ENCODE data around the gene HOXA3.

HOXA3 gene

DNA sequence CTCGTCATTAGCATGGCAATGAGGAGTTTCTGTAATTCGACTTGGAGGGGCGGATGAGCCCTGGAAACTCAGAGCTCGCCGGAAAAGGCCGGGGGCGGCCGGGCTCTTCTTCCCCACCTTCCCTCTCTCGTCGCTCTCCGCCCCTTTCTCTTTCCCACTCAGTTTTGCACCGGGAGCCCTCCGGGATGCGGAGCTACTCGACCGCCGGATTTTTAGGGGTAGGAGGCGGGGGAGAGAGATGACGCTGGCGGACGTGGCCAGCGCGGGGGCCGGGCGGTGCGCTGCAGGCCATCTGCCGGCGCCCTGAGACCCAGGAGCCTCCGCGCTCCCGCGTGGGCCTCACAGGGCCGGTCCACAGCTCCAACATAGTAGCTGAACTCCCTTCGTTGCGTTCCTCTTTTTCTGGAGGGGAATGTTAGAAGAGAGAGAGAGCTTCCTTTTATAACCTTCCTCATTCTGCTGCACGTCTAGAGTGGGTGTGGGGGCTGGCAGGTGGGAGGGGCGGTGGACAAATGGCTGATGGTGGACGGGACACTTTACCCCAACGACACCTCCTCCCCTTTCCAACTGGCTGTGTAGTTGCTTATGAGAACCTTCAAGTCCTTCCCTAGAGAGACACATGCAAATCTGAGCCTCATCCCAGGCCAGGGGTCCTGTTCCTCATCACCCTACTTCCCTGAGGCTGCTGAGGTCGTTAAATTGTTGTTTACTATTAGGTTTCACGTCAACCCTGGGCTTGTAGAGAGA is 55.4 kb downstream of the HOXA3 start:
- no peak for DNase-seq (ENCODE audit: low spot score)
- peak overlapping the region; percentile 75 for H3K4me3 Mint-ChIP-seq
- no peaks in the 10 kb centered on the region for H3K9me3 Mint-ChIP-seq
- peak overlapping the region; percentile 67 for H3K27ac Mint-ChIP-seq
- H3K4me1 Mint-ChIP-seq (ENCODE audit: low read depth), result peaks cover 12% of the 10 kb centered on the region
- peaks cover 89% of the 10 kb centered on the region for H3K27me3 Mint-ChIP-seq (ENCODE audit: low read depth)
- H3K36me3 Mint-ChIP-seq (ENCODE audit: low read depth), result peaks cover 4% of the 10 kb centered on the region

DNA sequence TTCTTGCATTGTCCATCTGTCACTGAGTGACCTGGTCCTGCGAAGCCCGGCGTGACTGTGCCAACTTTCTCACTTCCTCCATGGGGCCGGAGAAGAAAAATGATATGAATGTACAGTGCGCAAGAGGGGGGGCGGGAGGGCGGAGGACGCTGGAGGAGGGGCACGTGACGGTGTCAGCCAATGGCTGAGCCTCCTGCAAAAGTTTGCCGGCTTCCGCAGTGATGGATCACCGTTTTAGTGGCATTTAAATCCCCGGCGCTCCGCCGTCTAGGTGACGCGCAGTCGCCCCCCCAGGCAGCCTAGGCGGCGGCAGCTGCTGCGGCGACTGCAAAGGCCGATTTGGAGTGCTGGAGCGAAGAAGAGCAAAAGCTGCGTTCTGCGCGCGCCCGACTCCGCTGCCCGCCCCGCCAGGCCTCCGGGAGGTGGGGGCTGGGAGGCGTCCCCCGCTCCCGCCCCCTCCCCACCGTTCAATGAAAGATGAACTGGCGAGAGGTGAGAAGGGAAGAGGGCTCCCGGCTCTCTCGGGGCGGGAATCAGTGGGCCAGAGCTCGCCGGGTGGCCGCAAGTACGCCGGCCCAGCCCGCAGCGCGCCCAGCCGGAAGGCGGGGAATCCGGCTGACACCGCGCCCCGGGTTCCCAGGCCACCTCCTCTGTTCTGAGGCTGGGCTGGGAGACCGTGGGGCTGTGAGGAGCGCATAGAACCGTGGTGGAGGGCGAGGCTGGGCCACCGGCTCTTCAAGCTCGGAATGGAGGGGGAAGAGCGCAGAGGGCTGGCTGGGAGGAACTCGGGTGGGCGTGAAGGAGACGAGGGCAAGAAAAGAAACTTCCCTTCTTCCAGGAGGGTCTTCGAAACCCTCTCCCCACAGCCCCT is 56.3 kb downstream of the HOXA3 start, which contains the start of gene HOXA1:
Gene HOXA1 (minus strand): TSS at position 104 of the 871 bp plus-strand sequence. CDS start 88 bp downstream, at position 16.
- H3K4me1 Mint-ChIP-seq (ENCODE audit: low read depth), result peaks cover 12% of the 10 kb centered on the region
- H3K27ac Mint-ChIP-seq, result peak within 1 kb of the TSS; percentile 70
- peaks cover 4% of the 10 kb centered on the region for H3K36me3 Mint-ChIP-seq (ENCODE audit: low read depth)
- no peaks in the 10 kb centered on the region for H3K9me3 Mint-ChIP-seq
- peaks cover 89% of the 10 kb centered on the region for H3K27me3 Mint-ChIP-seq (ENCODE audit: low read depth)
- DNase-seq (ENCODE audit: low spot score), result peak; percentile 65
- peak within 1 kb of the TSS; percentile 75 for H3K4me3 Mint-ChIP-seq

GRCh38 chr7:27095050-27095896 is 57.1 kb downstream of the HOXA3 start:
- peak overlapping the region; percentile 75 for H3K4me3 Mint-ChIP-seq
- DNase-seq (ENCODE audit: low spot score), result no peak
- peaks cover 12% of the 10 kb centered on the region for H3K4me1 Mint-ChIP-seq (ENCODE audit: low read depth)
- peaks cover 4% of the 10 kb centered on the region for H3K36me3 Mint-ChIP-seq (ENCODE audit: low read depth)
- no peaks in the 10 kb centered on the region for H3K9me3 Mint-ChIP-seq
- H3K27me3 Mint-ChIP-seq (ENCODE audit: low read depth), result peaks cover 89% of the 10 kb centered on the region
- peak overlapping the region; percentile 49 for H3K27ac Mint-ChIP-seq

DNA sequence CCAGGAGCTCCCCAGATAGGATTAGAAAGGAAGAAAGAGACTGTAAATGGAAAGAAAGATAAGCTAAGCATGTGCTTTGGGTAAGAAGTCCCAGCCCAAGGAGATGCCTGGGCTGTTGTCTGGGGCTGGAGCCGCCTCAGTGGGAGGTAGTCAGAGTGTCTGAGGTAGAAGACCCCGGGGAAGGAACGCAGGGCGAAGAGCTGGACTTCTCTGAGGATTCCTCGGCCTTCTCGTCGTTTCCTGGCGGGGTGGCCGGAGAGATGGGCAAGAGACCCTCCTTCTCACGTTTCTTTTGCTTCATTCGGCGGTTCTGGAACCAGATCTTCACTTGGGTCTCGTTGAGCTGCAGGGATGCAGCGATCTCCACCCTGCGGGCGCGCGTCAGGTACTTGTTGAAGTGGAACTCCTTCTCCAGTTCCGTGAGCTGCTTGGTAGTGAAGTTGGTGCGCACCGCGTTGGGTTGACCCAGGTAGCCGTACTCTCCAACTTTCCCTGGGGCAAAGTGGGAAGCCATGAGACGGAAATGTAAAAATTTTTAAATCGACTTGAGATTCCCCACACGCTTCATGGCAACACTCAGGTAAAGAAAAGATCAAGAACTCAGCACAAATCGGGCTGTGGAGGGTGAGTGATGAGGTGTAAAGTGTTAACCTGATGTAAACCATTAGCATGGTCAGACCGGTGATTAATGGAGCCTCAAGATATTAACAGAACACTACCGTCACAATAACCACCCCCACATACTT is 57.9 kb downstream of the HOXA3 start:
- H3K9me3 Mint-ChIP-seq, result no peaks in the 10 kb centered on the region
- DNase-seq (ENCODE audit: low spot score), result no peak
- no peak overlapping the region for H3K27ac Mint-ChIP-seq
- peak overlapping the region; percentile 75 for H3K4me3 Mint-ChIP-seq
- peaks cover 89% of the 10 kb centered on the region for H3K27me3 Mint-ChIP-seq (ENCODE audit: low read depth)
- H3K36me3 Mint-ChIP-seq (ENCODE audit: low read depth), result peaks cover 3% of the 10 kb centered on the region
- peaks cover 12% of the 10 kb centered on the region for H3K4me1 Mint-ChIP-seq (ENCODE audit: low read depth)

GRCh38 chr7:27093184-27093895 is 59.0 kb downstream of the HOXA3 start:
- DNase-seq (ENCODE audit: low spot score), result no peak
- Mint-ChIP-seq H3K4me3 (peak overlapping the region; percentile 34), H3K27ac (no peak overlapping the region), H3K36me3 (ENCODE audit: low read depth) (peaks cover 1% of the 10 kb centered on the region), H3K27me3 (ENCODE audit: low read depth) (peaks cover 89% of the 10 kb centered on the region), H3K9me3 (no peaks in the 10 kb centered on the region), H3K4me1 (ENCODE audit: low read depth) (peaks cover 12% of the 10 kb centered on the region)

DNA sequence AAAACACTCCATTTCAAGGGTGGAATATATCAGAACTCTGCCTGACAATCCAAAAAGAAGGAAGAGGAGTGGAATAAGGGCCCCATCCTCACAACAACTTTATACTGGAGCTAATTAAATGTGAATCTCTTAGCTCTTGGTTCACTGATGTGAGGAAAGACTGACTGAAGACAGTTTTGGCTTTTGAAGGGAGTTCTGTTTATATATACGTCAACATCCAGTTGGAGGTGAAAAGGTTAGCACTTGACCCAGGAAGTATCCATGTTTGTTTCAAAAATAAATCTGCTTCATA is 59.6 kb downstream of the HOXA3 start:
- H3K4me1 Mint-ChIP-seq (ENCODE audit: low read depth), result peaks cover 12% of the 10 kb centered on the region
- H3K27ac Mint-ChIP-seq, result no peak overlapping the region
- no peak for DNase-seq (ENCODE audit: low spot score)
- H3K4me3 Mint-ChIP-seq, result no peak overlapping the region
- H3K27me3 Mint-ChIP-seq (ENCODE audit: low read depth), result peaks cover 87% of the 10 kb centered on the region
- no peaks in the 10 kb centered on the region for H3K9me3 Mint-ChIP-seq
- peaks cover 1% of the 10 kb centered on the region for H3K36me3 Mint-ChIP-seq (ENCODE audit: low read depth)

GRCh38 chr7:27091941-27092818 is 60.2 kb downstream of the HOXA3 start:
- no peak overlapping the region for H3K27ac Mint-ChIP-seq
- no peak for DNase-seq (ENCODE audit: low spot score)
- H3K36me3 Mint-ChIP-seq (ENCODE audit: low read depth), result peaks cover 1% of the 10 kb centered on the region
- no peaks in the 10 kb centered on the region for H3K9me3 Mint-ChIP-seq
- H3K4me3 Mint-ChIP-seq, result no peak overlapping the region
- peaks cover 87% of the 10 kb centered on the region for H3K27me3 Mint-ChIP-seq (ENCODE audit: low read depth)
- H3K4me1 Mint-ChIP-seq (ENCODE audit: low read depth), result peaks cover 10% of the 10 kb centered on the region

DNA sequence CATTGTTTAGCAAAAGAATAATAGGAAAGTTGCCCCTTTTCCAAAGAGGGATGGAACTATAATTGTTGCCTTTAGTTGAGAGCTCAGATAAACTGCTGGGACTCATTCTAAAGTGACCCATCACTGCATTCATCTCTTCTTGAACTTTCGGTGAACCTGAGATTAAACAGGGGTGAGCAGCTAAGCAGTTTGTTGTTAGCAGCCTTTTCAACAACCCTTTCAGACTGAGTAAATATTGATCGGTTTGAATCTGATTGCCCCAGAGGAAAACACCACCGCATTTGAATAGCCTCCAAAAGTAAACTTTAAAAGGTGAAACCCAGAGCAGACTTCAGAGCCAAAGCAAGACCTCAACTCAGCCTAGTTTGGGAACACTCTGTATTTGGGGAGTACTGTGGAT is 61.3 kb downstream of the HOXA3 start:
- peaks cover 1% of the 10 kb centered on the region for H3K36me3 Mint-ChIP-seq (ENCODE audit: low read depth)
- peaks cover 90% of the 10 kb centered on the region for H3K27me3 Mint-ChIP-seq (ENCODE audit: low read depth)
- no peak overlapping the region for H3K4me3 Mint-ChIP-seq
- H3K27ac Mint-ChIP-seq, result no peak overlapping the region
- H3K4me1 Mint-ChIP-seq (ENCODE audit: low read depth), result peaks cover 8% of the 10 kb centered on the region
- no peaks in the 10 kb centered on the region for H3K9me3 Mint-ChIP-seq
- no peak for DNase-seq (ENCODE audit: low spot score)

DNA sequence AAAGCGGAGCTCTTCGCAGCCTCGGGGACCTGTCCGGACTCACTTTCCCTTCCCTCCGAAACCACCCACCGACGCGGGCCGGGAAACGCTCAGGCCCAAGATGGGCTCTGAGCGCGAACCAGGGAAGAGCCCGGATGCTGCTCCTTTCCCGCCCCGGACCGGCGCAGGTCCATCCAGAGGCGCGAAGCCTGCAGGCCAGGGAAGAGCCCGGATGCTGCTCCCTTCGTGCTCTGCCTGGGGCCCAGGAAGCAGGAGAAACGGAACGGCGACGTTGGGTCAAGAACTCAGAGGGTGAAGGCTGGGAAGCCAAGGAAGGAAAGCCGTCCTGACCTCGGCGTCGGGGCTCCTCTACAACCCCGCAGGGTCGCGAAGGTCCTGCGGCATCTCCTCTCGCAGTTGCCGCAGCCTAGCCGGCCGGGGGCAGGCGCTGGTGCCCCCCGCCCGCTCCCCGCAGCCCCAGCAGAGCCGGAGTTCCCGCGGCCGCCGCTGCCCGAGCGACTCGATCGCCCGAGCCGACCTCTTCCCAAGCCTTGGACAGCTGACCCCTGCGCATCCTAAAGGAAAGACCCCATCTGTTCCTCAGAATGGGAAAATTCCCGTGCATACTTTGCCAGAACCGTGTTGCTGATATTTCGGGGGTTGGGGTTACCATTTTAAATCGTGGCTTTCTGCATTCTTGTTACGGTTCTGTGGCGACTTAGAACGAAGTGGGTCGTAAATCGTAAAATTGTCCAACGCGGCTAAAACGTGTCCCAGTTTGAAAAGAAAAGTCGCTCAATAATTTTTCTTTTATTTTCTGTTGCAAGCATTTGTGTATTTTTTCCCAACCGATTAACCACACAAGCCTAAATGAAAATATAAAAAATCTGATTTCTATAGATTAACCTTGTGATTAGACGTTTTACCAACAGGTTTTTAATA is 64.1 kb downstream of the HOXA3 start:
- no peak for DNase-seq (ENCODE audit: low spot score)
- peaks cover 1% of the 10 kb centered on the region for H3K36me3 Mint-ChIP-seq (ENCODE audit: low read depth)
- H3K27me3 Mint-ChIP-seq (ENCODE audit: low read depth), result peaks cover 78% of the 10 kb centered on the region
- H3K4me1 Mint-ChIP-seq (ENCODE audit: low read depth), result no peaks in the 10 kb centered on the region
- H3K9me3 Mint-ChIP-seq, result no peaks in the 10 kb centered on the region
- no peak overlapping the region for H3K27ac Mint-ChIP-seq
- H3K4me3 Mint-ChIP-seq, result no peak overlapping the region

DNA sequence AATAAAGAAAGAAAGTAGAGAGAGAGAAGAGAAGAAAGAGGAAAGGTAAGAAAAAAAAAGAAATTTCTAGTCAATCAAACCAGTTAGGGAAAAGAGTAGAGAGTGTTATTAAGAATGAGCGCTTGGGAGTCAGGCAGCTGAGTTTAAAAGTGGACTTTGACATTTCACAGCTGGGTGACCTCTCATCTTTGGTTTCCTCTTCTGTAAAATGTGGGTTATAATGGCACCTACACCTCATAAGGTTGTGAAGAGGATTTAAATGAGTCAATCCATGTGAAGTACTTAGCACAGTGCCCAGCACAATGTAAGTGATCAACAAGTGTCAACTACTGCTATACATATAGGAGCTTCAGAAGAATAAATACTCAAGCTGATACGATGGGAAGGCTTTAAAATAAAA is 68.7 kb downstream of the HOXA3 start:
- H3K27me3 Mint-ChIP-seq (ENCODE audit: low read depth), result peaks cover 33% of the 10 kb centered on the region
- no peaks in the 10 kb centered on the region for H3K9me3 Mint-ChIP-seq
- H3K27ac Mint-ChIP-seq, result no peak overlapping the region
- peaks cover 6% of the 10 kb centered on the region for H3K4me1 Mint-ChIP-seq (ENCODE audit: low read depth)
- no peak for DNase-seq (ENCODE audit: low spot score)
- no peaks in the 10 kb centered on the region for H3K36me3 Mint-ChIP-seq (ENCODE audit: low read depth)
- no peak overlapping the region for H3K4me3 Mint-ChIP-seq

GRCh38 chr7:27082171-27082570 is 70.2 kb downstream of the HOXA3 start:
- Mint-ChIP-seq H3K9me3 (no peaks in the 10 kb centered on the region), H3K36me3 (ENCODE audit: low read depth) (no peaks in the 10 kb centered on the region), H3K27ac (no peak overlapping the region), H3K4me1 (ENCODE audit: low read depth) (peaks cover 6% of the 10 kb centered on the region), H3K27me3 (ENCODE audit: low read depth) (peaks cover 20% of the 10 kb centered on the region), H3K4me3 (no peak overlapping the region)
- DNase-seq (ENCODE audit: low spot score), result no peak
